ENCODE data around the gene RNF43. TPM values are rescaled to one million over a fixed set of nuclear protein-coding genes. Genes with fewer than 3 reads are reported as not detected.

Gene RNF43
- total RNA-seq, 6 donors from 2014 or later: 8.5 to 22.0 (median 13.0) TPM

- 38 to 57% methylated on average over 2 of the region's 2 CpGs for WGBS, 2 donors
- H3K36me3 ChIP-seq: no peaks in the 10 kb centered on the region
- DNase-seq: no peak
These were observed 3.6 kb downstream of the RNF43 start for GRCh38 chr17:58413684-58414083.

DNA sequence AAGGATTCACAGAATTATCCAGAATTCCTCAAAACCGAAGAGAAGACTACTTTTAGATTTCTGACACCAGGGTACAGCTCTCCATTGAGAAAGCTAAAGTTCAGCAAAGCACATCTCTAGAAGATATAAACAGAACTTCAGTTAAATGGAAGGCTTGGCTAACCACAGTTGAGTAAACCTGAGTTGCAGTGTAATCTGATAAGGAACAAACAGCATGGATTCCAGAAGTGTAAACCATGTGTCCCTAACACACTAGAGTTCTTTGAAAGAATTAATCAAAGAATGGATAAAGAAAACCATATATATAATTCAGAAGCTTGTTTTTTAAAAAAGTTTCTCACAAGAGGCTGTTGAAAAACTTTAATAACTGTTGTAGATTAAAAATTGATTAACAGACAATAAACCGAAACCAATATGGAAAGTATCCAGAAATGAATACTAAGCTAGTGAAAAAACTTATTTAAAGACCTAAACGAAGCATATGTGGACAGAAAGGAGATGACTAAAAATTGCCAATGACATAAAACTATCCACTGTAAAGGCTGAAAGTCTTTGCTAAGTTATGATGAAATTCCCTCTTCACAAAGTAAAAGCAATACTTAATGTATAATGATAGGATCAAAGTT lies 4.3 kb downstream of the RNF43 start:
- DNase-seq: no peak
- WGBS, 2 donors: 51 to 54% methylated on average over 3 of the region's 3 CpGs
- Histone ChIP-seq H3K4me3 (peak overlapping the region in 2 of 4 donors; percentile 41 to 45), H3K27ac (peak overlapping the region in 1 of 4 donors; percentile 25), H3K9me3 (no peaks in the 10 kb centered on the region), H3K27me3 (no peaks in the 10 kb centered on the region), H3K4me1 (peaks cover 0 to 8% (median 4%) of the 10 kb centered on the region in 4 donors), H3K36me3 (no peaks in the 10 kb centered on the region)
- ATAC-seq (ENCODE audit: low FRiP score in 2 of 2): no peak
- no peak for TF ChIP-seq POLR2AphosphoS5 (IDR thresholded peaks at IDR 0.05)
- no peak for TF ChIP-seq CTCF (IDR thresholded peaks at IDR 0.05)
- TF ChIP-seq POLR2A (IDR thresholded peaks at IDR 0.05): no peak
- no peak for TF ChIP-seq EP300 (IDR thresholded peaks at IDR 0.05)

More at GRCh38 chr17:58413684-58414083, 3.6 kb downstream of the RNF43 start:
- Histone ChIP-seq H3K9me3 (no peaks in the 10 kb centered on the region), H3K4me3 (peak overlapping the region in 2 of 4 donors; percentile 41 to 45), H3K4me1 (peaks cover 0 to 8% (median 4%) of the 10 kb centered on the region in 4 donors), H3K27me3 (no peaks in the 10 kb centered on the region), H3K27ac (peak overlapping the region in 1 of 4 donors; percentile 26)
- TF ChIP-seq POLR2AphosphoS5 (IDR thresholded peaks at IDR 0.05) (no peak), EP300 (IDR thresholded peaks at IDR 0.05) (no peak), POLR2A (IDR thresholded peaks at IDR 0.05) (no peak), CTCF (IDR thresholded peaks at IDR 0.05) (no peak)
- ATAC-seq (ENCODE audit: low FRiP score in 2 of 2): no peak

GRCh38 chr17:58412064-58412703 lies 5.2 kb downstream of the RNF43 start:
- Histone ChIP-seq H3K4me3 (no peak overlapping the region), H3K27ac (no peak overlapping the region), H3K4me1 (peaks cover 0 to under 1% (median 0%) of the 10 kb centered on the region in 4 donors), H3K9me3 (no peaks in the 10 kb centered on the region), H3K27me3 (no peaks in the 10 kb centered on the region), H3K36me3 (no peaks in the 10 kb centered on the region)
- DNase-seq (no peak), ATAC-seq (ENCODE audit: low FRiP score in 2 of 2) (no peak)
- TF ChIP-seq CTCF (IDR thresholded peaks at IDR 0.05): no peak
- no peak for TF ChIP-seq EP300 (IDR thresholded peaks at IDR 0.05)
- no peak for TF ChIP-seq POLR2A (IDR thresholded peaks at IDR 0.05)
- TF ChIP-seq POLR2AphosphoS5 (IDR thresholded peaks at IDR 0.05): no peak
- WGBS, 2 donors: 79 to 85% methylated on average over 1 of the region's 1 CpG

DNA sequence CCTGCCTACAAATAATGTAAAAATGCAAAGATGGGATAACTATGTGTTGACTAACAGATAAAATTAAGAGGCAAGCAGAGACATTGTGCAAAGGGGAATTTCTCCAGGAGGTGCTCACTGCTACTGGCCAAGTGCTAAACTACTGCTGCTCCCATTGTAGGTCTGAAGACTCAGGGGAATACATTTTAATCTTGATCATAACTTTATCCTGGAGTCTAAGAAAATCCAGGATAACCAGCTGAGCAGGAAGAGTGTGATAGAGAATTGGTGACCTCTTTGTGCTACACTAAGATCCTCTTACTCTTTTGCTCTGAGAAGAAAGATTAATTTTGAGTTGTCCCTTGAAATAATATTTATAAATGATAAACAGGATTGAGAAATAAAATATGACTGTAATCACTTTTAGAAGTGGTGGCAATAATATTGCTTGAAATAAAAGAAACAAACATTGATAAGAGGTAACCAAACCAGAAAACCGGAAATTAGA lies 5.9 kb downstream of the RNF43 start:
- DNase-seq: no peak
- H3K27ac ChIP-seq: no peak overlapping the region

More for the DNA sequence above, 5.9 kb downstream of the RNF43 start:
- no peak overlapping the region for H3K4me3 ChIP-seq
- H3K4me1 ChIP-seq: no peaks in the 10 kb centered on the region
- no peaks in the 10 kb centered on the region for H3K27me3 ChIP-seq
- TF ChIP-seq POLR2A (IDR thresholded peaks at IDR 0.05) (no peak), EP300 (IDR thresholded peaks at IDR 0.05) (no peak), CTCF (IDR thresholded peaks at IDR 0.05) (no peak)
- WGBS, 2 donors: 53 to 67% methylated on average over 1 of the region's 1 CpG
- no peaks in the 10 kb centered on the region for H3K36me3 ChIP-seq
- H3K9me3 ChIP-seq: no peaks in the 10 kb centered on the region
- no peak for ATAC-seq (ENCODE audit: low FRiP score in 2 of 2)

Data from upper lobe of left lung (tissue), 6 donors.